ENCODE results near the gene CLIC3. TPM values are rescaled to one million over a fixed set of nuclear protein-coding genes. Genes with fewer than 3 reads are reported as not detected.

The CLIC3 gene
- total RNA-seq, 1 donor, result 2.5 TPM

- DNase-seq (ENCODE audit: insufficient read length, low spot score, missing footprints), result no peak
- Histone ChIP-seq H3K4me1 (ENCODE audit: insufficient read depth, low read length) (no peaks in the 10 kb centered on the region), H3K4me2 (ENCODE audit: insufficient read depth, low read length) (no peak overlapping the region), H3K27me3 (ENCODE audit: insufficient read depth, low read length) (no peaks in the 10 kb centered on the region), H3K9me3 (ENCODE audit: low read depth, low read length) (no peaks in the 10 kb centered on the region), H3K36me3 (ENCODE audit: insufficient read depth, low read length) (no peaks in the 10 kb centered on the region), H3K27ac (ENCODE audit: low read depth, low read length) (no peak overlapping the region), H4K20me1 (ENCODE audit: insufficient read depth, low read length) (no peaks in the 10 kb centered on the region), H3K4me3 (ENCODE audit: insufficient read depth, low read length) (no peak overlapping the region), H2AFZ (ENCODE audit: low read length) (no peak overlapping the region), H3K79me2 (ENCODE audit: insufficient read depth, low read length) (no peaks in the 10 kb centered on the region)
- no peak for TF ChIP-seq CTCF (IDR thresholded peaks at IDR 0.05; ENCODE audit: extremely low read depth, low read depth, low read length)
These were observed 19.6 kb upstream of the CLIC3 start for GRCh38 chr9:137015976-137016375.

DNA sequence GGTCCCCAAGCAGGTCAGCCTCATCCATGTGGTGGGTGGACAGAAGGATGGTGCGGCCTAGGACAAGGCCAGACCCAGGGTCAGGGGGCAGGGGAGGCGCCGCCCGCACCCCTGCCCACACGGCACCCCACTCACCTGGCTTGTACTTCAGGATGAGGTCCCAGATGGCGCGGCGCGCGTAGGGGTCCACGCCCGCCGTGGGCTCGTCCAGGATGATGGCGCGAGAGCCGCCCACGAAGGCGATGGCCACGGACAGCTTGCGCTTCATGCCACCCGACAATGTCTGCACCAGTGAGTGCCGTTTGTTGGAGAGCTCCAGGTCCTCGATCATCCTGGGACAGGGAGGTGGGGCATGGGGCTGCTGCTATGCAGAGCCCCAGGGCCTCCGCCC, 19.2 kb upstream of the CLIC3 start:
- no peak overlapping the region for H3K4me2 ChIP-seq (ENCODE audit: insufficient read depth, low read length)
- no peaks in the 10 kb centered on the region for H3K9me3 ChIP-seq (ENCODE audit: low read depth, low read length)
- no peak for DNase-seq (ENCODE audit: insufficient read length, low spot score, missing footprints)
- H3K4me3 ChIP-seq (ENCODE audit: insufficient read depth, low read length), result no peak overlapping the region
- no peak for TF ChIP-seq CTCF (IDR thresholded peaks at IDR 0.05; ENCODE audit: extremely low read depth, low read depth, low read length)
- H3K27me3 ChIP-seq (ENCODE audit: insufficient read depth, low read length), result no peaks in the 10 kb centered on the region
- no peaks in the 10 kb centered on the region for H3K79me2 ChIP-seq (ENCODE audit: insufficient read depth, low read length)
- no peaks in the 10 kb centered on the region for H3K4me1 ChIP-seq (ENCODE audit: insufficient read depth, low read length)
- H4K20me1 ChIP-seq (ENCODE audit: insufficient read depth, low read length), result no peaks in the 10 kb centered on the region
- H2AFZ ChIP-seq (ENCODE audit: low read length), result no peak overlapping the region
- no peak overlapping the region for H3K27ac ChIP-seq (ENCODE audit: low read depth, low read length)
- no peaks in the 10 kb centered on the region for H3K36me3 ChIP-seq (ENCODE audit: insufficient read depth, low read length)

GRCh38 chr9:137014776-137015539, 18.6 kb upstream of the CLIC3 start:
- Histone ChIP-seq H3K4me2 (ENCODE audit: insufficient read depth, low read length) (no peak overlapping the region), H3K4me3 (ENCODE audit: insufficient read depth, low read length) (no peak overlapping the region), H3K79me2 (ENCODE audit: insufficient read depth, low read length) (no peaks in the 10 kb centered on the region), H3K9me3 (ENCODE audit: low read depth, low read length) (no peaks in the 10 kb centered on the region), H3K27me3 (ENCODE audit: insufficient read depth, low read length) (no peaks in the 10 kb centered on the region), H4K20me1 (ENCODE audit: insufficient read depth, low read length) (no peaks in the 10 kb centered on the region), H3K4me1 (ENCODE audit: insufficient read depth, low read length) (no peaks in the 10 kb centered on the region), H3K27ac (ENCODE audit: low read depth, low read length) (no peak overlapping the region), H2AFZ (ENCODE audit: low read length) (no peak overlapping the region), H3K36me3 (ENCODE audit: insufficient read depth, low read length) (no peaks in the 10 kb centered on the region)
- no peak for TF ChIP-seq CTCF (IDR thresholded peaks at IDR 0.05; ENCODE audit: extremely low read depth, low read depth, low read length)
- no peak for DNase-seq (ENCODE audit: insufficient read length, low spot score, missing footprints)

DNA sequence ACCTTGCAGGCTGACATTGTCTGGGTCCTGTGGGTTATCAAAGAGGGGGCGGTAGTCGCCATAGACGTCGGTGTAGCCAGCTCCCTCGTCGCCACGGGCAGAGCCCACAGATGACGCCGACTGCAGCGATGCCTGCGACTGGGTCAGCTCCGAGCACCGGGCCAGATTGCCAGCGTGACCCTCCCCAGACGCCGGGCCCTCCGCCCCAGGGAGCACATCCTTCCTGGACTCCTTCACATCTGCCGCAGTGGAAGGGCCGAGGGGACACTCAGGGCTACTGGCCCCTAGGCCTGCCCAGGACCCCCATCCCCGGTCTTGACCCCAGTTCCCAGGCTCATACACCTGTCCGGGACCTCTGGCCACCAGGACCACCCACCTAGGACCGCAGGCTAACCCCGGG, 17.8 kb upstream of the CLIC3 start:
- DNase-seq (ENCODE audit: insufficient read length, low spot score, missing footprints), result no peak
- H3K36me3 ChIP-seq (ENCODE audit: insufficient read depth, low read length), result no peaks in the 10 kb centered on the region
- no peak for TF ChIP-seq CTCF (IDR thresholded peaks at IDR 0.05; ENCODE audit: extremely low read depth, low read depth, low read length)
- no peaks in the 10 kb centered on the region for H3K79me2 ChIP-seq (ENCODE audit: insufficient read depth, low read length)
- no peaks in the 10 kb centered on the region for H3K9me3 ChIP-seq (ENCODE audit: low read depth, low read length)
- H3K4me3 ChIP-seq (ENCODE audit: insufficient read depth, low read length), result no peak overlapping the region
- H2AFZ ChIP-seq (ENCODE audit: low read length), result no peak overlapping the region
- H3K27ac ChIP-seq (ENCODE audit: low read depth, low read length), result no peak overlapping the region
- no peak overlapping the region for H3K4me2 ChIP-seq (ENCODE audit: insufficient read depth, low read length)
- no peaks in the 10 kb centered on the region for H3K4me1 ChIP-seq (ENCODE audit: insufficient read depth, low read length)
- H3K27me3 ChIP-seq (ENCODE audit: insufficient read depth, low read length), result no peaks in the 10 kb centered on the region
- no peaks in the 10 kb centered on the region for H4K20me1 ChIP-seq (ENCODE audit: insufficient read depth, low read length)
